Astrocyte (in vitro differentiated cells and primary cell): ENCODE data around the gene ADGRB2. TPM values are rescaled to one million over a fixed set of nuclear protein-coding genes. Genes with fewer than 3 reads are reported as not detected.

Experiments used
- DNase-seq: peaks from one replicate; pipeline ENCODE4 v3.0.0-alpha.2; 2010; ENCODE audit warnings: low read depth
- FAIRE-seq: peaks from 2 replicates; lab custom pipeline; 2011; peaks lifted over from hg19 to GRCh38; lab: Jason Lieb, UNC
- H2AFZ ChIP-seq: 2 replicates; pipeline ENCODE4 v1.6.0; 2012; ENCODE audit warnings: low read depth, low read length, inconsistent platforms
- H3K27ac ChIP-seq: 2 replicates; pipeline ENCODE4 v1.5.1; 2011; ENCODE audit warnings: low read depth, low read length, inconsistent platforms
- H3K27me3 ChIP-seq: 2 replicates; pipeline ENCODE4 v1.6.0; 2011; ENCODE audit warnings: low read length, inconsistent platforms; ENCODE audit not compliant: insufficient read depth
- H3K36me3 ChIP-seq: 2 replicates; pipeline ENCODE4 v1.5.1; 2011; ENCODE audit warnings: low read length, inconsistent platforms; ENCODE audit not compliant: insufficient read depth
- H3K4me1 ChIP-seq: 2 replicates; pipeline ENCODE4 v1.5.1; 2011; ENCODE audit warnings: low read length, inconsistent platforms; ENCODE audit not compliant: insufficient read depth
- H3K4me2 ChIP-seq: 2 replicates; pipeline ENCODE4 v1.6.0; 2012; ENCODE audit warnings: low read length, inconsistent platforms
- H3K4me3 ChIP-seq: 2 replicates; pipeline ENCODE4 v1.5.1; 2011; ENCODE audit warnings: low read depth, mild to moderate bottlenecking, low read length, inconsistent platforms; ENCODE audit not compliant: insufficient read depth
- H3K79me2 ChIP-seq: 2 replicates; pipeline ENCODE4 v1.6.0; 2012; ENCODE audit warnings: mild to moderate bottlenecking, low read length, inconsistent platforms; ENCODE audit not compliant: insufficient read depth
- H3K9ac ChIP-seq: 2 replicates; pipeline ENCODE4 v1.6.0; 2012; ENCODE audit warnings: mild to moderate bottlenecking, low read length, inconsistent platforms
- H3K9me3 ChIP-seq: 2 replicates; pipeline ENCODE4 v1.5.1; 2012; ENCODE audit warnings: low read depth, mild to moderate bottlenecking, low read length, inconsistent platforms; ENCODE audit not compliant: insufficient read depth
- H4K20me1 ChIP-seq: 2 replicates; pipeline ENCODE4 v1.6.0; 2012; ENCODE audit warnings: low read length, inconsistent platforms; ENCODE audit not compliant: insufficient read depth
- H3K27ac Mint-ChIP-seq: one replicate; pipeline ENCODE4 v1.8.0; 2021; ENCODE audit warnings: mild to moderate bottlenecking, mixed read lengths; ENCODE audit not compliant: unreplicated experiment
- H3K27me3 Mint-ChIP-seq: one replicate; pipeline ENCODE4 v1.8.0; 2021; ENCODE audit warnings: low read depth, mixed read lengths; ENCODE audit not compliant: unreplicated experiment
- H3K36me3 Mint-ChIP-seq: one replicate; pipeline ENCODE4 v1.8.0; 2021; ENCODE audit warnings: low read depth, mixed read lengths; ENCODE audit not compliant: unreplicated experiment
- H3K4me1 Mint-ChIP-seq: one replicate; pipeline ENCODE4 v1.8.0; 2021; ENCODE audit warnings: low read depth, mixed read lengths; ENCODE audit not compliant: unreplicated experiment
- H3K4me3 Mint-ChIP-seq: one replicate; pipeline ENCODE4 v1.8.0; 2021; ENCODE audit warnings: mild to moderate bottlenecking, moderate library complexity, mixed read lengths; ENCODE audit not compliant: unreplicated experiment
- H3K9me3 Mint-ChIP-seq: one replicate; pipeline ENCODE4 v1.8.0; 2021; ENCODE audit warnings: mild to moderate bottlenecking, mixed read lengths; ENCODE audit not compliant: unreplicated experiment
- EZH2 ChIP-seq: IDR thresholded peaks from 2 replicates; pipeline ENCODE4 v1.6.1; 2012; ENCODE audit warnings: mild to moderate bottlenecking, low read length, inconsistent platforms; ENCODE audit not compliant: insufficient read depth
- total RNA-seq: library from RNA; stranded (reverse); gene quantifications from 2 replicates; pipeline ENCODE4 v1.2.1, GENCODE V29; 2021
- TF ChIP-seq, protein P1 (sequence below): IDR thresholded peaks from 2 replicates; pipeline ENCODE4 v1.5.1; 2011; ENCODE audit warnings: low read depth, mild to moderate bottlenecking, inconsistent platforms, low read length, moderate library complexity; ENCODE audit not compliant: insufficient read depth

The ADGRB2 gene
- total RNA-seq, 1 donor from 2014 or later = 25.8 TPM

DNA sequence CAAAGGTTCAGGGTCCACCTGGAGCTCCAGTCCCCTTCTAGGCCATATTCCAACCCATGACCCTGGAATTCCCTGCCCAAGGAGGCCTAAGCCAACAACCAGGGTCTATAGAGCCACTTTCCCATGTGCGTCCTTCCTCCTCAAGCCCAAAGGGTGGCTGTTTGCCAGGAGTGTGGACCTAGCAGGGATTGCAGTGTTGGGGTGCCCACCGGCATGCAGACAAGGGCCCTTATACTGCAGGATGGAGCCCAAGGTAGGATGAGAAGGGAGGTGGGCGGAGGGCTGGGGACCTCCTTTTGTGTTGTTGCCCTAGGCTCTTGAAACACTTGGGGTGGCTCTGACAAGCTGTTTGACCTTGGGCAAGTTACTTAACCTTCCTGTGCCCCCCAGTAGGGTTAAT, 19.7 kb upstream of the ADGRB2 start:
- H2AFZ ChIP-seq = no peak overlapping the region
- no peak overlapping the region for H3K27ac ChIP-seq
- H3K9ac ChIP-seq = no peak overlapping the region
- Mint-ChIP-seq H3K27ac (no peak overlapping the region), H3K4me1 (peaks cover 16% of the 10 kb centered on the region), H3K36me3 (no peaks in the 10 kb centered on the region), H3K4me3 (no peak overlapping the region), H3K27me3 (peaks cover 16% of the 10 kb centered on the region), H3K9me3 (no peaks in the 10 kb centered on the region)
- no peaks in the 10 kb centered on the region for H3K36me3 ChIP-seq
- no peak overlapping the region for H3K4me3 ChIP-seq
- DNase-seq (no peak), FAIRE-seq (no peak)
- no peak overlapping the region for H3K4me2 ChIP-seq
- no peaks in the 10 kb centered on the region for H3K79me2 ChIP-seq
- H3K9me3 ChIP-seq = no peaks in the 10 kb centered on the region
- H4K20me1 ChIP-seq = no peaks in the 10 kb centered on the region
- TF ChIP-seq, protein P1, sequence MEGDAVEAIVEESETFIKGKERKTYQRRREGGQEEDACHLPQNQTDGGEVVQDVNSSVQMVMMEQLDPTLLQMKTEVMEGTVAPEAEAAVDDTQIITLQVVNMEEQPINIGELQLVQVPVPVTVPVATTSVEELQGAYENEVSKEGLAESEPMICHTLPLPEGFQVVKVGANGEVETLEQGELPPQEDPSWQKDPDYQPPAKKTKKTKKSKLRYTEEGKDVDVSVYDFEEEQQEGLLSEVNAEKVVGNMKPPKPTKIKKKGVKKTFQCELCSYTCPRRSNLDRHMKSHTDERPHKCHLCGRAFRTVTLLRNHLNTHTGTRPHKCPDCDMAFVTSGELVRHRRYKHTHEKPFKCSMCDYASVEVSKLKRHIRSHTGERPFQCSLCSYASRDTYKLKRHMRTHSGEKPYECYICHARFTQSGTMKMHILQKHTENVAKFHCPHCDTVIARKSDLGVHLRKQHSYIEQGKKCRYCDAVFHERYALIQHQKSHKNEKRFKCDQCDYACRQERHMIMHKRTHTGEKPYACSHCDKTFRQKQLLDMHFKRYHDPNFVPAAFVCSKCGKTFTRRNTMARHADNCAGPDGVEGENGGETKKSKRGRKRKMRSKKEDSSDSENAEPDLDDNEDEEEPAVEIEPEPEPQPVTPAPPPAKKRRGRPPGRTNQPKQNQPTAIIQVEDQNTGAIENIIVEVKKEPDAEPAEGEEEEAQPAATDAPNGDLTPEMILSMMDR = no peak
- no peak for TF ChIP-seq EZH2
- H3K4me1 ChIP-seq = peaks cover 21% of the 10 kb centered on the region
- H3K27me3 ChIP-seq = no peaks in the 10 kb centered on the region

DNA sequence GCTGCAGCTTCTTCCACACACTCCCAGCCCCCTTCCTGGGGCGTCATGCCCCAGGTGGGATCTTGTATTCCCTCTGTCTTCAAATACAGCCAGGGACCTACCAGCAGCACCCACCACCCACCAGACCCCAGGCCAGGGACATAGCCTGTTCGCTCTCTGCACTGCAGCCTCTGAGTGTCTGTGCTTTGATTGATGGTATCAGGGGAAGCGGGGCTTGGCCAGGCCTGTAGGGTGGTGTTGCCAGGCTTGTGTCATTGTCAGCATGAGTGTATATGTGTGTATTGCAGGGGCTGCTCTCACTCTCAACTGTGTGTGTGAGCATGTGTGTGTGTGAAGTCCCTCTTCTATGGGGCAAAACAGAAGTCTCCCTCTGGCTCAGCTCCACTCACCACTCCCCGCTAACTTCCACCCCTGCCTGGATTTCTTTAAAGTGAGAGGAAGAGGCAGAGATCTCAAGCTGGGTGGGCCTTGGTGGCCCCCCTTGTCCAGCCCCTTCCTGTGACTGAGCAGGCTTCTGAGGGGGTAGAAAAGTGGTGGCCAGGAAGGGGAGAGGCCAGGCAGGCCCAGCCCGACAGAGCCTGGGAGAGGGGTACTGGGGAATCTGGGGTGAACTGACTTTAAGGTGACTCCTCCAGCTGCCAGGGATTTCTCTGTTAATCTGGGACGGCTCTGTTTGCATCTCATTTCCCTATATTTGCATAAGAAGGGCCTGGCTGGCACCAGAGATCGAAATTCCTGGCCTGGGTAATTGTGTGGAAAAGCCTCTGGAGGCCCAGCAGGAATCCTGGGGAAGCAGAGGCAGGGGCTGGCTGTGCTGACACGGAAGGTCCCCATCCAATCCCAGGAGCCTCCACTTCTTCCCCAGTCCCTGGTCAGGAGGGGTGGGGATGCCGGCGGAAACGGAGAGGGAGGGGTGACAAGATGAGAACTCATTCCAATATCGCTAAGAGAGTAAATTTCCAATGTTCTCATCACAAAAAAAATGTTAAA, 18.6 kb upstream of the ADGRB2 start:
- no peak for DNase-seq
- Histone ChIP-seq H3K4me3 (no peak overlapping the region), H3K4me2 (no peak overlapping the region), H3K27ac (no peak overlapping the region), H3K36me3 (no peaks in the 10 kb centered on the region), H3K9ac (no peak overlapping the region), H3K79me2 (no peaks in the 10 kb centered on the region), H2AFZ (no peak overlapping the region), H3K4me1 (peaks cover 16% of the 10 kb centered on the region), H3K27me3 (no peaks in the 10 kb centered on the region), H4K20me1 (no peaks in the 10 kb centered on the region), H3K9me3 (no peaks in the 10 kb centered on the region)
- H3K4me1 Mint-ChIP-seq = peaks cover 14% of the 10 kb centered on the region
- H3K36me3 Mint-ChIP-seq = no peaks in the 10 kb centered on the region
- no peak overlapping the region for H3K4me3 Mint-ChIP-seq
- H3K27ac Mint-ChIP-seq = no peak overlapping the region
- H3K9me3 Mint-ChIP-seq = no peaks in the 10 kb centered on the region
- no peak for TF ChIP-seq EZH2
- TF ChIP-seq, protein P1 = no peak
- no peak for FAIRE-seq
- peaks cover 20% of the 10 kb centered on the region for H3K27me3 Mint-ChIP-seq
